Sigmoid colon (tissue), 4 donors: ENCODE results near the gene DAW1.

Experiments
- EP300 ChIP-seq, 4 donors: sonication (generic); formaldehyde crosslinking; IDR thresholded peaks; one replicate each; pipeline ENCODE4 v1.6.1; 2017; ENCODE audit warnings: antibody characterized with exemption in 4 of 4
- POLR2A ChIP-seq, 2 donors: fragments of 450-650 bp; IDR thresholded peaks; one replicate each; pipeline ENCODE4 v1.6.1; 2016; ENCODE audit warnings: antibody characterized with exemption in 2 of 2, mild to moderate bottlenecking in 2 of 2, moderate library complexity in 2 of 2
- TF ChIP-seq, protein P1 (sequence below), 4 experiments: fragments of 450-650 bp in 3 of 4; fragments of 200-600 bp in 1 of 4; IDR thresholded peaks; one replicate each; pipeline ENCODE4 v1.5.1; 2016 to 2019; ENCODE audit warnings: antibody characterized with exemption in 4 of 4, mild to moderate bottlenecking in 3 of 4, moderate library complexity in 2 of 4

DNA sequence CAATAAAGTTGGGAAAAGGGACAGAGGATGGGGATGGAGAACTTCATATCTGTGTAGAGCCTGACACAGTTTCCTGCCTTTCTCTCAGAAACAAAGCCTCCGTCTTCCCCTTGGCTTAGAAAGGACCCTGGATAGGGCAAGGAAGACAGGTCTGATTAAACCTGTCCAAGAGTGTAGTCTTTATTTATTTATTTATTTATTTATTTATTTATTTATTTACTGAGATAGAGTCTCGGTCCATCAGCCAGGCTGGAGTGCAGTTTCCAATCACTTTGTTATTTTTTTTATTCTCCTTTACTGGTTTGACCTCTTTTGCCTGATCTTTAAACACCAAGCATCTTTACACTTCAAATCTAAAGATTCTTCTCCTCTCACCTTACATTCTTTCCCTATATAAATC is 47.5 kb upstream of the DAW1 start:
- TF ChIP-seq, protein P1, sequence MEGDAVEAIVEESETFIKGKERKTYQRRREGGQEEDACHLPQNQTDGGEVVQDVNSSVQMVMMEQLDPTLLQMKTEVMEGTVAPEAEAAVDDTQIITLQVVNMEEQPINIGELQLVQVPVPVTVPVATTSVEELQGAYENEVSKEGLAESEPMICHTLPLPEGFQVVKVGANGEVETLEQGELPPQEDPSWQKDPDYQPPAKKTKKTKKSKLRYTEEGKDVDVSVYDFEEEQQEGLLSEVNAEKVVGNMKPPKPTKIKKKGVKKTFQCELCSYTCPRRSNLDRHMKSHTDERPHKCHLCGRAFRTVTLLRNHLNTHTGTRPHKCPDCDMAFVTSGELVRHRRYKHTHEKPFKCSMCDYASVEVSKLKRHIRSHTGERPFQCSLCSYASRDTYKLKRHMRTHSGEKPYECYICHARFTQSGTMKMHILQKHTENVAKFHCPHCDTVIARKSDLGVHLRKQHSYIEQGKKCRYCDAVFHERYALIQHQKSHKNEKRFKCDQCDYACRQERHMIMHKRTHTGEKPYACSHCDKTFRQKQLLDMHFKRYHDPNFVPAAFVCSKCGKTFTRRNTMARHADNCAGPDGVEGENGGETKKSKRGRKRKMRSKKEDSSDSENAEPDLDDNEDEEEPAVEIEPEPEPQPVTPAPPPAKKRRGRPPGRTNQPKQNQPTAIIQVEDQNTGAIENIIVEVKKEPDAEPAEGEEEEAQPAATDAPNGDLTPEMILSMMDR (IDR thresholded peaks at IDR 0.05) = no peak
- TF ChIP-seq POLR2A (IDR thresholded peaks at IDR 0.05) (no peak), EP300 (IDR thresholded peaks at IDR 0.05) (no peak)
